CD8-positive, alpha-beta memory T cell (primary cell): ENCODE results near the gene CNTN5. TPM values are rescaled to one million over a fixed set of nuclear protein-coding genes. Genes with fewer than 3 reads are reported as not detected.
"Not testable (repeated sequence)": the region's sequence is repeated elsewhere in the genome, so short reads cannot be mapped to it uniquely, and the experiment has no call there.

Source experiments
- CTCF ChIA-PET: fragments of 350-600 bp; sonication (Branson Sonifier 250); formaldehyde crosslinking; loops from one replicate; lab custom pipeline; 2021; ENCODE audit warnings: antibody characterized with exemption; lab: Charles Lee
- POLR2A ChIA-PET: fragments of 350-600 bp; sonication (Branson Sonifier 250); formaldehyde crosslinking; loops from one replicate; lab custom pipeline; 2021; ENCODE audit warnings: antibody characterized with exemption; lab: Charles Lee
- DNase-seq, 5 donors: peaks; one replicate each; pipeline versions ENCODE4 v3.0.0 to v3.0.0-alpha.2; 2020 to 2022; ENCODE audit warnings: mixed read lengths in 1 of 5
- H3K27ac ChIP-seq: one replicate; pipeline ENCODE4 v1.7.0; 2013; ENCODE audit warnings: low read depth, mild to moderate bottlenecking, low read length, moderate library complexity
- H3K27me3 ChIP-seq: 2 replicates; pipeline ENCODE4 v1.7.0; 2013; ENCODE audit warnings: low read length, mild to moderate bottlenecking; ENCODE audit not compliant: insufficient read depth, poor library complexity, severe bottlenecking
- H3K36me3 ChIP-seq: 2 replicates; pipeline ENCODE4 v1.7.0; 2013; ENCODE audit warnings: mild to moderate bottlenecking, low read length, moderate library complexity; ENCODE audit not compliant: insufficient read depth
- H3K4me1 ChIP-seq: 2 replicates; pipeline ENCODE4 v1.7.0; 2013; ENCODE audit warnings: mild to moderate bottlenecking, low read length, moderate library complexity; ENCODE audit not compliant: insufficient read depth
- H3K4me3 ChIP-seq: 2 replicates; pipeline ENCODE4 v1.7.0; 2013; ENCODE audit warnings: mild to moderate bottlenecking, low read length
- H3K9me3 ChIP-seq: 2 replicates; pipeline ENCODE4 v1.7.0; 2013; ENCODE audit warnings: mild to moderate bottlenecking, low read length
- H3K27ac Mint-ChIP-seq, 8 donors: one replicate each; pipeline ENCODE4 v1.8.0; 2020 to 2021; ENCODE audit warnings: mixed read lengths in 8 of 8, mild to moderate bottlenecking in 6 of 8, inconsistent platforms in 3 of 8, moderate library complexity in 3 of 8
- H3K27me3 Mint-ChIP-seq, 2 donors: one replicate each; pipeline ENCODE4 v1.8.0; 2020 to 2021; ENCODE audit warnings: mixed read lengths in 2 of 2, mild to moderate bottlenecking in 1 of 2, moderate library complexity in 1 of 2
- H3K36me3 Mint-ChIP-seq, 3 donors: one replicate each; pipeline ENCODE4 v1.8.0; 2020 to 2021; ENCODE audit warnings: mixed read lengths in 3 of 3, inconsistent platforms in 1 of 3, mild to moderate bottlenecking in 1 of 3
- H3K4me1 Mint-ChIP-seq, 3 donors: one replicate each; pipeline ENCODE4 v1.8.0; 2020 to 2021; ENCODE audit warnings: mixed read lengths in 3 of 3, inconsistent platforms in 1 of 3, mild to moderate bottlenecking in 1 of 3
- H3K4me3 Mint-ChIP-seq, 7 donors: one replicate each; pipeline ENCODE4 v1.8.0; 2020 to 2021; ENCODE audit warnings: mixed read lengths in 7 of 7, mild to moderate bottlenecking in 6 of 7, moderate library complexity in 4 of 7, inconsistent platforms in 2 of 7
- H3K9me3 Mint-ChIP-seq, 5 donors: one replicate each; pipeline ENCODE4 v1.8.0; 2020 to 2022; ENCODE audit warnings: mixed read lengths in 5 of 5, mild to moderate bottlenecking in 3 of 5, moderate library complexity in 2 of 5, inconsistent platforms in 1 of 5
- polyA plus RNA-seq: library from polyadenylated mRNA; unstranded; fragments of 300-500 nt; fragmentation: Illumina TruSeq; gene quantifications from one replicate; pipeline ENCODE4 v1.2.3, GENCODE V29; 2021
- total RNA-seq, 2 experiments: library from RNA; stranded (reverse); gene quantifications; one replicate each; pipeline ENCODE4 v1.2.3, GENCODE V29; 2021

The CNTN5 gene
- total and polyA plus RNA-seq, 3 experiments from 2014 or later, result not detected

GRCh38 chr11:99297925-99298324, 277.2 kb downstream of the CNTN5 start:
- H3K27me3 ChIP-seq, H3K27ac Mint-ChIP-seq, H3K36me3 ChIP-seq, H3K4me3 Mint-ChIP-seq, H3K27ac ChIP-seq, H3K4me1 Mint-ChIP-seq, H3K27me3 Mint-ChIP-seq, H3K4me3 ChIP-seq, POLR2A ChIA-PET, DNase-seq, H3K36me3 Mint-ChIP-seq, H3K9me3 ChIP-seq, H3K4me1 ChIP-seq, CTCF ChIA-PET: not testable (repeated sequence)
- peaks cover 11 to 56% (median 16%) of the 10 kb centered on the region in 5 donors for H3K9me3 Mint-ChIP-seq

GRCh38 chr11:99307510-99308088, 286.9 kb downstream of the CNTN5 start:
- ChIA-PET POLR2A (no interaction called here), CTCF (no interaction called here)
- no peak overlapping the region for H3K4me3 Mint-ChIP-seq
- Histone ChIP-seq H3K9me3 (no peaks in the 10 kb centered on the region), H3K27ac (no peak overlapping the region), H3K27me3 (no peaks in the 10 kb centered on the region), H3K4me3 (no peak overlapping the region), H3K4me1 (no peaks in the 10 kb centered on the region), H3K36me3 (no peaks in the 10 kb centered on the region)
- no peak overlapping the region for H3K27ac Mint-ChIP-seq
- no peak for DNase-seq
- H3K36me3 Mint-ChIP-seq, result no peaks in the 10 kb centered on the region
- no peaks in the 10 kb centered on the region for H3K27me3 Mint-ChIP-seq
- peaks cover 0 to 29% (median 7%) of the 10 kb centered on the region in 5 donors for H3K9me3 Mint-ChIP-seq
- H3K4me1 Mint-ChIP-seq, result no peaks in the 10 kb centered on the region

- H3K4me1 ChIP-seq, result no peaks in the 10 kb centered on the region
- Mint-ChIP-seq H3K9me3 (peaks cover 0 to 31% (median 6%) of the 10 kb centered on the region in 5 donors), H3K4me3 (no peak overlapping the region), H3K36me3 (no peaks in the 10 kb centered on the region), H3K4me1 (no peaks in the 10 kb centered on the region), H3K27ac (no peak overlapping the region), H3K27me3 (no peaks in the 10 kb centered on the region)
- POLR2A ChIA-PET, result no interaction called here
- H3K27ac ChIP-seq, result no peak overlapping the region
- no peaks in the 10 kb centered on the region for H3K27me3 ChIP-seq
- no peak overlapping the region for H3K4me3 ChIP-seq
- DNase-seq, result no peak
- H3K9me3 ChIP-seq, result no peaks in the 10 kb centered on the region
- H3K36me3 ChIP-seq, result no peaks in the 10 kb centered on the region
- CTCF ChIA-PET, result no interaction called here
These were observed 291.1 kb downstream of the CNTN5 start for GRCh38 chr11:99311870-99312269.

GRCh38 chr11:99316776-99317520, 296.2 kb downstream of the CNTN5 start:
- Mint-ChIP-seq H3K27me3 (no peaks in the 10 kb centered on the region), H3K9me3 (peaks cover 0 to 28% (median 9%) of the 10 kb centered on the region in 5 donors), H3K4me1 (no peaks in the 10 kb centered on the region), H3K27ac (no peak overlapping the region), H3K36me3 (no peaks in the 10 kb centered on the region), H3K4me3 (no peak overlapping the region)
- CTCF ChIA-PET, result interaction anchor here (2.1 kb wide), 1 partner anchor 9 kb away, joined by 4 read pairs; no protein-coding TSS in a partner anchor
- POLR2A ChIA-PET, result no interaction called here
- H3K27me3 ChIP-seq, result no peaks in the 10 kb centered on the region
- no peaks in the 10 kb centered on the region for H3K4me1 ChIP-seq
- no peaks in the 10 kb centered on the region for H3K9me3 ChIP-seq
- H3K36me3 ChIP-seq, result no peaks in the 10 kb centered on the region
- no peak for DNase-seq
- H3K27ac ChIP-seq, result no peak overlapping the region
- no peak overlapping the region for H3K4me3 ChIP-seq

- H3K4me3 Mint-ChIP-seq, result no peak overlapping the region
- H3K36me3 Mint-ChIP-seq, result no peaks in the 10 kb centered on the region
These were observed 300.1 kb downstream of the CNTN5 start for GRCh38 chr11:99320769-99321290.

GRCh38 chr11:99325847-99326246, 305.1 kb downstream of the CNTN5 start:
- CTCF ChIA-PET, result interaction anchor here (1.1 kb wide), 1 partner anchor 9 kb away, joined by 4 read pairs; no protein-coding TSS in a partner anchor

More at GRCh38 chr11:99320769-99321290, 300.1 kb downstream of the CNTN5 start:
- no peaks in the 10 kb centered on the region for H3K4me1 ChIP-seq
- no peaks in the 10 kb centered on the region for H3K4me1 Mint-ChIP-seq
- no peaks in the 10 kb centered on the region for H3K9me3 ChIP-seq
- ChIA-PET CTCF (no interaction called here), POLR2A (no interaction called here)
- H3K27ac Mint-ChIP-seq, result no peak overlapping the region
- H3K9me3 Mint-ChIP-seq, result peaks cover 0 to 28% (median 11%) of the 10 kb centered on the region in 5 donors
- H3K4me3 ChIP-seq, result no peak overlapping the region
- H3K27me3 ChIP-seq, result no peaks in the 10 kb centered on the region
- no peak overlapping the region for H3K27ac ChIP-seq
- DNase-seq, result no peak
- no peaks in the 10 kb centered on the region for H3K36me3 ChIP-seq
- no peaks in the 10 kb centered on the region for H3K27me3 Mint-ChIP-seq

GRCh38 chr11:99327066-99327465, 306.3 kb downstream of the CNTN5 start:
- H3K4me3 ChIP-seq, result no peak overlapping the region
- H3K27ac ChIP-seq, result no peak overlapping the region
- H3K27me3 Mint-ChIP-seq, result no peaks in the 10 kb centered on the region
- no peaks in the 10 kb centered on the region for H3K27me3 ChIP-seq
- DNase-seq, result no peak
- peaks cover 4 to 35% (median 12%) of the 10 kb centered on the region in 5 donors for H3K9me3 Mint-ChIP-seq
- no peaks in the 10 kb centered on the region for H3K4me1 ChIP-seq
- no peaks in the 10 kb centered on the region for H3K36me3 Mint-ChIP-seq
- H3K4me1 Mint-ChIP-seq, result no peaks in the 10 kb centered on the region
- no peak overlapping the region for H3K27ac Mint-ChIP-seq
- CTCF ChIA-PET, result no interaction called here
- POLR2A ChIA-PET, result no interaction called here
- no peaks in the 10 kb centered on the region for H3K9me3 ChIP-seq
- H3K36me3 ChIP-seq, result no peaks in the 10 kb centered on the region
- H3K4me3 Mint-ChIP-seq, result no peak overlapping the region

More at GRCh38 chr11:99325847-99326246, 305.1 kb downstream of the CNTN5 start:
- Histone ChIP-seq H3K4me3 (no peak overlapping the region), H3K4me1 (no peaks in the 10 kb centered on the region), H3K27me3 (no peaks in the 10 kb centered on the region), H3K36me3 (no peaks in the 10 kb centered on the region), H3K27ac (no peak overlapping the region), H3K9me3 (no peaks in the 10 kb centered on the region)
- no peak overlapping the region for H3K4me3 Mint-ChIP-seq
- H3K9me3 Mint-ChIP-seq, result peaks cover 9 to 35% (median 15%) of the 10 kb centered on the region in 5 donors
- no peaks in the 10 kb centered on the region for H3K4me1 Mint-ChIP-seq
- H3K27me3 Mint-ChIP-seq, result no peaks in the 10 kb centered on the region
- DNase-seq, result no peak
- POLR2A ChIA-PET, result no interaction called here
- H3K36me3 Mint-ChIP-seq, result no peaks in the 10 kb centered on the region
- H3K27ac Mint-ChIP-seq, result no peak overlapping the region

GRCh38 chr11:99327527-99327926, 306.8 kb downstream of the CNTN5 start:
- CTCF ChIA-PET, result no interaction called here
- Mint-ChIP-seq H3K4me1 (no peaks in the 10 kb centered on the region), H3K27ac (no peak overlapping the region), H3K27me3 (no peaks in the 10 kb centered on the region), H3K4me3 (no peak overlapping the region), H3K36me3 (no peaks in the 10 kb centered on the region), H3K9me3 (peaks cover 3 to 33% (median 12%) of the 10 kb centered on the region in 5 donors)
- no peak overlapping the region for H3K4me3 ChIP-seq
- DNase-seq, result no peak
- H3K9me3 ChIP-seq, result no peaks in the 10 kb centered on the region
- POLR2A ChIA-PET, result no interaction called here
- no peaks in the 10 kb centered on the region for H3K4me1 ChIP-seq
- H3K27me3 ChIP-seq, result no peaks in the 10 kb centered on the region
- no peaks in the 10 kb centered on the region for H3K36me3 ChIP-seq
- no peak overlapping the region for H3K27ac ChIP-seq
